Fibroblast of peridontal ligament (primary cell): ENCODE measurements around the gene RASGRF2.
A peak's percentile ranks its signal among the peaks of the same experiment; 100 is the strongest.

ENCODE experiments used
- DNase-seq: peaks from one replicate; pipeline ENCODE4 v3.0.0-alpha.2; 2010; ENCODE audit errors: extremely low read depth

RASGRF2 gene

DNA sequence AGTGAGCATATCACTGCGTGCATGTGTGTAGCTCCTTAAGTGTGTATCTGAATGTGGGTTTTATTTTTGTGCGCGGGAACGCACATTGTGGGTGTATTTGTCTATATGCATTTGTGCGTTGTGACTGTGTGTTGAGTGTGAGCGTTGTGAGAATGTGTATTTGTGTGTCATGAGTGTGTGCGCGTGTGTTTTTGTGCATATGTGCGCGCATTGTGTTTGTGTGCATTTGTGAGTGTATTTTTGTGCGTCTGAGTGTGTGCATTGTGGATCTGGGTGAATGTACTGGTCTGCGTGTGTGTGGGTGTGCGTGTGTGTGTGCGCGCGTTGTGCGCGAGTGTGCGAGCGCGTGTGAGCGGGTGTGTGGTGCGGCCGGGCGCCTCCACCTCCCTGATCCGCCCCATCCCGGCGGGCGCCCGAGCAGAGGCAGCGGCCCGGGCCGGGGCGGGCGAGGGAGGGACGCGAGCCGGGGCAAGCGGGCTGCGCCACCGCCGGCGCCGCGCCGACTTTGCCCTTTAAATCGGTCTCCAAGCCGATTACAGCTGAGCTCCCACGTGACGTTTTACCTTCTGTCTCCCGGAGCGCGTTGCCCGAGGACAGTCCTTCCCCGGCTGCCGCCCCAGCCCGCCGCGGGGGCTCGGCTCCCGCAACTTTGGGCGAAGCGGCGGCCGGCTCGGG lies at the start of gene RASGRF2:
RASGRF2 (plus strand) TSS at position 596 of the 675 bp plus-strand sequence. CDS start 376 bp downstream, outside the sequence.
- no peak for DNase-seq

- DNase-seq = no peak
Observed at GRCh38 chr5:80912479-80912878, 47.7 kb upstream of the RASGRF2 start.

GRCh38 chr5:80915716-80916115 lies 44.4 kb upstream of the RASGRF2 start:
- peak; percentile 49 for DNase-seq

DNA sequence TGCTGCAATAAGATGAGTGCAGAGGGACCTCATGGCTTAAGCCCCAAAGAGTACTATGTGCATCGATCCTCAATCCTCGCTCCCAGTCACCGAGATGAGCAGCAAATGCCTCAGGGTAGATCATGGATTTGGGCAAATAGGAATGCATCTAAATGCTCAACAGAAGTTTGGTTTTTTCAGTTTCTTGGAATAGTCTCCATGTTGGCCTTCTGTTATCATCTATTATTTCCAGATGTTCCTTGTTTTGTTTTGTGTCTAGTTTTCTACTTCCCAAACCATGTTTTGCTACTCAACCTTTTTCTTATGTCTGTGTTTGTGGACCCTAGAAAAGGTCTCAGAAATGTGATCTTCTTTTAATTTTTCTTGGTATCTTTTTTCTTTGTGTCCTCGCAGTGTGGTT lies 43.5 kb upstream of the RASGRF2 start:
- peak; percentile 56 for DNase-seq

- peak; percentile 15 for DNase-seq
Observed at GRCh38 chr5:80917631-80918030, 42.5 kb upstream of the RASGRF2 start.

- peak; percentile 43 for DNase-seq
Observed at GRCh38 chr5:80919678-80920196, 40.4 kb upstream of the RASGRF2 start.

DNA sequence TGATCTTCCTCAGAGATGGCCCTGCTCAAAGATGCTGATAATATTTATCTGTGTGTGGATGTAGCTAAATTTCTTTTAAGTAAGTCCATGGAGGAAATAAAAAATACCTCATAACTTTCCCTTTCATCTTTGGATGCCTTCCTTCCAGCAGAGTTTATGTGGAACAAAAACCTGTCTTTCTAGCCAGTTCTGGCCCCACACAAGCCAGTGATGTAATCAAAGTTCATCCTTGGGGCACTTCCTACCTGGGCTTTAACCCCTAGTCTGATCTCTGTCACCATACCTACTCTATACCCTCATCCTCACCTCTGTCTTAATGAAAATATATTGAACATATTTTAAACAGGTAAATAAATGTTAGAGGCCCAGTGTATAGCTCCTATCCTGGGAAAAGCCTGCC lies 39.8 kb upstream of the RASGRF2 start:
- no peak for DNase-seq

GRCh38 chr5:80921026-80921425 lies 39.1 kb upstream of the RASGRF2 start:
- no peak for DNase-seq

- no peak for DNase-seq
Observed at GRCh38 chr5:80925931-80926330, 34.2 kb upstream of the RASGRF2 start.

DNA sequence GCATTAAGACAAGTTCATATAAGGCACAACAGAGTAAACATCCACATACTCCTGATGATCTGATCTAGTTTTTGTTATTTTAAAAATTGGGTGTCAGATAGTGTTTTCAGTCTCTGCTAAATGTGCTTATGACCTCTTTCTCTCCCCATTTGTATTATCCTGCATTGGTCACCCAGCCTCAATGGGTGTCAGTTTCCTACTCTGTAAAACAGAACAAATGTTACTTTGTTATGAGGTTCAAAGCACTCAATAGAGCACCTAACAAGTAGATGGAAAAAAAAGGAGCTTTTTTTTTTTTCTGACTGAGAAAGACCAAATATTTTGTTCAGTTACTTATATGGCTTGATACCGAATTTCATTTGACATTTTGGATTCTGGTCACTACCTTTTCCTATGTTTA lies 33.6 kb upstream of the RASGRF2 start:
- no peak for DNase-seq

DNA sequence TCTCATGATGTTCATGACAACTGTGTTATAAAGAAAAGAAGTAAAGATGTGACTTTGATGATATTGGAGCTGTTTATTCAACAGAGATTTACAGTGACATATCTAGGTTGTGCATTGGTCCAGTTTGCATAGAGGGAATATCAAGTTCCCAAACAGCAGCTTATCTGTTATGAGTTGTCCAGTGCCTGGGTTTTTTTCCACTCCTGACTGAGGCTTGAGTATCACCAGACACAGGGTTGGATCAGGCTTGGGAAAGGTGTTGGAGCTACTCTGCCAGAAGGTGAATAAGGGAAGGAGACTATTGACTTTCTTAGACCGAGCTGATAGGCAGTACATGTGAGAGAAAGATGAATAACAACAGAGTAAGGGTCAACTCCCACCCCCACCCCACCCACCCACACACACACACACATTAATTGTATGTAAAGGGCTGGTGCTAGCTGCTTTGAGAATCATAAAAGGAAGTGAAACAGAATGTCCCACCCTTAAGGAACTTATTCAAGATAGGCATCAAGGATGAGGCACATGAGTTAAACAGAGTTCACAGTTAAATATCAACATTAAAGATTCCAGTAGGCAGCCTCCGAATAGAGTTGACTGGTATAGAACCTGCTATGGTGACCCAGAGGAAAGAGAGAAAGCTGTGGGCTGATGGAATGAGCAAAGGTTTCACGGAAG lies 33.0 kb upstream of the RASGRF2 start:
- DNase-seq = no peak

DNA sequence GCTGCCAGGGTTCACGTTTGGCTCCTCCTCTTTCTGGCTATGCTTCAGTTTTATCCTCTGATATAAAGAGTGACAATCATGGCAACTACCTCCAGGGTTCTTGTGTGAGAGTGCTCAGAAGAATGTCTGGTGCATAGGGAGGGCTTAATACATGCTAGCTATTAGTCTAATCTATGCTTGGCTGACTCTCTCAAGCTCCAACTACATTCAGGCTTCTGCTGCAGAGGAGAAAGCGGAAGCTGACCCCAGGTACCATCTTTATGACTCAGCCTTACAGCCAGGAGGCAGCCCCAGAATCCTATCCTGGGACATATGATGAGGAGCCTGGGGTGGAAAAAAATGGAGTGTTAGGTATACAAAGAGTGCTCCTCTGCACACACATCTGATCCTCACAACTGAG lies 32.1 kb upstream of the RASGRF2 start:
- no peak for DNase-seq

GRCh38 chr5:80930940-80931339 lies 29.2 kb upstream of the RASGRF2 start:
- no peak for DNase-seq

- no peak for DNase-seq
Observed at GRCh38 chr5:80931411-80931810, 28.8 kb upstream of the RASGRF2 start.

DNA sequence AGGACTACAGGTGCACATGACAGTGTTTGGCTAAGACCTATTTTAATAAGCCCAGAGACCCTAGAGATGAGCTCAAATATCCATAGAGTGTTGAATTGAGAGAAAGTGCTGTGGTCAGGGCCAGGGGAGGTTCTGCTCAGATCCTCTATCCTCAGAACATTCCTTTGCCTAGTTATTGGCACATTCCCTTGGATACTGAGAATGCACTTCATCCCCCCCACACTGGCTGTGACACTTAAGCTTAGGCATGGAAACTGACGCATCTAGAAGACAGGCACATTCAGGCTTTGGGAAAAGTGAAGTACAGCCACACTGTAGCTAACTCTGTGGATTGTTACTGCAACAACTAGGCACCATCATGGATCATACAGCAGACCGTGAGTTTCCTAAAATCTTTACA lies 27.1 kb upstream of the RASGRF2 start:
- DNase-seq = peak; percentile 5

- DNase-seq = no peak
Observed at GRCh38 chr5:80934751-80935150, 25.4 kb upstream of the RASGRF2 start.

DNA sequence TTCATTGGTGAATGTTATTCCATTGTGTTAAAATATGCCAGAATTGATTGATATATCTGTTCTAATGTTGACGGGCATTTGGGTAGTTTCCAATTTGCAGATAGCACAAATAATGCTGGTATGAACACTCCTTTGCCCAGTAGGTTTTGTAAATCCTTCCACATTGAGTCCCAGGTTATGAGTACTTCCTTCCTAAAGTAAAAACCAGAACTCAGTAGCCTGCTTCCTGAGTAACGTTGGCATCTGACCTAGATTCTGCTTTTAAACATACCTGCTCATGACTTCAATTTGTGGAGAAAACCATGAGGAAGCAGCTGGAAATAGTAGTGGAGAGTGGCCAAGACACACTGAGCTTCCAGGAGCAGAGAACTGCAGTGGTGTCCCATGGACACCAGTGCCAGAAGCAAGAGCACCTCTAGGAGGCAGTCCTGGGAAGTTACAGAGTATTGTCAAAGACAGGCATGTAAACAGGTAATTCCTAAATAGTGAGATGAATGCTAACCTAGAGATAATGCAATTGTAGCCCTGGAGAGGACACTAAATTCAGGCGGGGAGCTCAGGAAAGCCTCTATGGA lies 24.3 kb upstream of the RASGRF2 start:
- DNase-seq = no peak

DNA sequence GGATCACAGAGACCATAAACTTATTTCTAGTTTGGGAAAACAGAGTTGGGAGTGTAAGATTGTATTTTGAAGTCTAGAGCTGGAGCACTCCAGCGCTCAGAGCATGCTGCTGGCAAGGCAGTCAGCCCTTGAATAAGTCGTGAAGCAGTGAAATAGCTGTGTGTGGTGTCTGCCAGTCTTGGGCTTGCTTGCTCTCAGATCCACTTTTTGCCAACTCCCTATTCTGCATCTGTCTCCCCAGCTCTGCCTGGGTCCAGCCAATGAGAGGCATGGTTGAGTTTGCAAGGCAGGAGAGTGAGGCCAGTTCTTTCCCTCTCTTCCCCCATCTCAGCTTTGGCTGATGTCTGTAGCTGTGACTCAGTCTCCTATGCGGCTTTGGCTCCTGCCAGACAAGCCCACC lies 23.3 kb upstream of the RASGRF2 start:
- DNase-seq = no peak

DNA sequence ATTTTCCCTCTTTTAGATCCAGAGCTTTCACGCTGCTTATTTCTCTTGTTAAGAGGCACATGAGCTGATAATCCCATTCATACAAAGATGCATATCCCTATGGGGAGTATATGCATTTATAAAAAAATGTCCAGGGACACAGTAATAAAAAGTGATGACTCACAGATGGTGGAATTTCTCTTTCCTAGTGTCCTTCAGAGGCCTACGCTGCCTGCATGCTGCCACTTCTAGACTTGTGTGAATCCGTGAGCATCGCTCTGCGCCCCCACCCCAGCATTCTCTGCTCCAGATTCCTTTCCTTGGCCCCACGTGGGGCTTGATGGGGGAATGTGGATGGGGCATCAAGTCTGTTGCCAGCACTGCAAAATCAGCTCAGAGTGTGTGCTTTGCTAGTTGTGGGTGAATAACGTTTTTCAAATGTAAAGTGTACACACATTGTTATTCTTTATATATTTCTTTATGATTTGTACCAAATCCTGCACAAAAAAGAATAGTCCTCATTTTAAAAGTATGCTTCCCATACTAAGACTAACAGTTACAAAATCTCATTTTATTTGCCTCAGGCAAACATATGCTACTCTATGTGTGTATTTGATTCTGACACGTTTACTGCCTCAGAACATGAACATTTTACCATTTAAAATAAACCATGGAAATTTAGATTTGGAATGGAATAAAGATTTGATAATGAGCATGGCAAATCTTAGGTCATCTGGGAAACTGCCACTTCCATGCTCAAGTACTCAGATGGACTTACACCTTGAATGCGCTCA lies 22.4 kb upstream of the RASGRF2 start:
- DNase-seq = no peak

GRCh38 chr5:80941496-80941895 lies 18.7 kb upstream of the RASGRF2 start:
- DNase-seq = no peak

- no peak for DNase-seq
Observed at GRCh38 chr5:80951366-80951765, 8.8 kb upstream of the RASGRF2 start.

DNA sequence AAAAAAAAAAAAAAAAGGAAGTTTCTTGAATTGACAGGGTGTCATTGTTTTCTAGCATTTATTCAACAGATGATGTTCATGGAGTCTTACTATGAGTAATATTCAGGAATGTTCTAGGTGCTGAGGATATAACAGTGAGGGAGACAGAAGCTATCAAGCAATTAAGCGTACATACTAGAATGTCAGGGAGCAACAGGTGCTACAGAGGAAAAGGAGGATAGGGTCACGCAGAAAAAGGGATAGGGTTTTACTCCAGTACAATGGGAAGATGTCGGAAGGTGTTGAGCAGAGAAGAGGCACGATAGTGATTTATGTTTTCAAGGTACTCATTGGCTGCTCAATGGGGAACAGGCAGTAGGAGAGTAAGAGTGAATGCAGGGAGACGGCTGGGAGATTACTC lies 6.6 kb upstream of the RASGRF2 start:
- no peak for DNase-seq
